Testis (tissue), 2 donors: Measurements from ENCODE around the gene BCL11A.

ENCODE experiments used
- CTCF ChIP-seq, 3 experiments: fragments of 450-650 bp in 2 of 3; fragments of 200-600 bp in 1 of 3; sonication (generic) in 1 of 3; IDR thresholded peaks; one replicate each; pipeline ENCODE4 v1.5.1; 2016 to 2019; ENCODE audit warnings: antibody characterized with exemption in 3 of 3, mild to moderate bottlenecking in 2 of 3, moderate library complexity in 1 of 3
- POLR2A ChIP-seq: fragments of 450-650 bp; IDR thresholded peaks from one replicate; pipeline ENCODE4 v1.6.1; 2017; ENCODE audit warnings: antibody characterized with exemption, mild to moderate bottlenecking, moderate library complexity

- no peak for TF ChIP-seq CTCF (IDR thresholded peaks at IDR 0.05)
- no peak for TF ChIP-seq POLR2A
These were observed 18.4 kb downstream of the BCL11A start for GRCh38 chr2:60534892-60535684.
